Right lobe of liver (tissue), 6 donors: ENCODE measurements around the gene FBXO3. TPM values are rescaled to one million over a fixed set of nuclear protein-coding genes. Genes with fewer than 3 reads are reported as not detected.

Experiments
- ATAC-seq, 4 donors: fragments of 200-7000 bp; cut with Tn5 transposase; one replicate each; pipeline ENCODE4 v1.9.1; 2020; ENCODE audit warnings: mild to moderate bottlenecking in 4 of 4, moderate library complexity in 4 of 4
- DNase-seq, 3 donors: peaks; one replicate each; pipeline ENCODE4 v3.0.0-alpha.2; 2020
- H3K27ac ChIP-seq, 3 donors: fragments of 200-600 bp; one replicate each; pipeline ENCODE4 v1.8.0; 2022
- H3K27me3 ChIP-seq, 2 donors: fragments of 200-600 bp; one replicate each; pipeline ENCODE4 v1.8.0; 2022
- H3K36me3 ChIP-seq, 4 donors: fragments of 200-600 bp; sonication (generic) in 1 of 4; one replicate each; pipeline versions ENCODE4 v1.5.1 to v1.8.0; 2017 to 2022; ENCODE audit warnings: control low read depth in 1 of 4
- H3K4me1 ChIP-seq, 4 donors: fragments of 200-600 bp; sonication (generic) in 1 of 4; one replicate each; pipeline versions ENCODE4 v1.5.1 to v1.8.0; 2017 to 2022; ENCODE audit warnings: control low read depth in 1 of 4
- H3K4me3 ChIP-seq, 3 donors: fragments of 200-600 bp; one replicate each; pipeline ENCODE4 v1.8.0; 2022
- H3K9me3 ChIP-seq, 4 donors: fragments of 200-600 bp; sonication (generic) in 1 of 4; one replicate each; pipeline versions ENCODE4 v1.5.1 to v1.8.0; 2017 to 2022; ENCODE audit warnings: control low read depth in 1 of 4
- POLR2A ChIP-seq: fragments of 450-650 bp; IDR thresholded peaks from one replicate; pipeline ENCODE4 v1.6.1; 2017; ENCODE audit warnings: antibody characterized with exemption, mild to moderate bottlenecking
- WGBS: methylation state at CpG from one replicate; pipeline ENCODE4 v1.1.6; 2018; ENCODE audit warnings: low coverage, low lambda C conversion rate; ENCODE audit not compliant: insufficient coverage; ENCODE audit errors: missing lambda C conversion rate; 5-methylcytosine and 5-hydroxymethylcytosine counted together
- intact Hi-C, 2 donors: fragments of 100-400 bp; cut with DNase I; formaldehyde crosslinking; loops; one replicate each; pipeline versions ENCODE4 v1.11.2 to v1.14.1; 2022
- total RNA-seq, 6 experiments: library from RNA; depleted of rRNA in 2 of 6; stranded (reverse); fragments of >200 nt in 2 of 6; fragmentation: NEBNext Ultra II Directional in 3 of 6; extraction: Animal tissue kit (Norgen Biotek cat#: 25700) in 3 of 6; gene quantifications; one replicate each; pipeline versions ENCODE4 v1.1.0 to v1.2.4, GENCODE V29; 2016 to 2023
- TF ChIP-seq, protein P1 (sequence below), 4 donors: fragments of 200-600 bp in 3 of 4; fragments of 450-650 bp in 1 of 4; IDR thresholded peaks; one replicate each; pipeline versions ENCODE4 v1.5.1 to v1.8.0; 2016 to 2022; ENCODE audit warnings: antibody characterized with exemption in 4 of 4, mild to moderate bottlenecking in 2 of 4
- donor health status: DM: no; HTN: yes; CAD: no.
- donor health status: DM: no; HTN: no; CAD: no.
- donor health status: DM: no; HTN: no; CAD: no.
- donor health status: DM: no; HTN: yes; CAD: no.
- donor health status: DM: no; HTN: yes; CAD: no.

The FBXO3 gene
- total RNA-seq, 6 experiments from 2014 or later, result 18.3 to 28.7 (median 20.8) TPM

DNA sequence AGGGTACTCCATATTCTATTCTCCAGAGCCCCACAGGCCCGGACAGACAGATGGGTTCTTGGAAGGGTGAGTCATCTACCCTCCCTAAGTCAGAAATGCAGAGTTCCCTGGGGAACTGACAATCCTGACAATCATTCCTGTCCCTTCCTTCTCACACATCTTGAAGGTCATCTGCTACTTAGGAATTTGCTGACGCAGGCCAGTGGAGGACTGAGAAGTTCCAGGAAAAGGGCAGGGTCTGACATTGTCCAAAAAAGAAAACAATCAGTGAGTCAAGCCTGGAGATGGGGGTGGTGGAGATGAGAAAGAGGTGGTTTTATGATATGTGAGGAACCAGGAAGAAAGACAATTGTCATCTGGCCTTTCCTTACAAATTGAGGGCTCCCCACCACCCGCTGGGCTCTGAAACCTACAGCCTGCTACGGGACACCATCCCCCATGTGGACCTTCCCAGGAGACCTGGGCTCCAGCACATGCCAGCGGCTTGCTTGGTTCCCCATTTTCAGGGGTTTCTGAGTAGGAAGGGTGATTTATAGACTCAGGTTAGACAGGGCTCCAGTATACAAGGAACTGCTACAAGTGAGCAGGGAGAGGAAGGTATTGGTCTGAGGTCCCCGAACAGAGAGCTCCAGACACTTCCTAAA lies 51.0 kb downstream of the FBXO3 start:
- Histone ChIP-seq H3K27me3 (no peaks in the 10 kb centered on the region), H3K27ac (peak overlapping the region; percentile 47 to 71 (median 58)), H3K36me3 (peaks cover 0 to 19% (median 0%) of the 10 kb centered on the region in 4 donors), H3K4me1 (peaks cover 0 to 11% (median 0%) of the 10 kb centered on the region in 4 donors), H3K4me3 (no peak overlapping the region), H3K9me3 (no peaks in the 10 kb centered on the region)
- TF ChIP-seq, protein P1, sequence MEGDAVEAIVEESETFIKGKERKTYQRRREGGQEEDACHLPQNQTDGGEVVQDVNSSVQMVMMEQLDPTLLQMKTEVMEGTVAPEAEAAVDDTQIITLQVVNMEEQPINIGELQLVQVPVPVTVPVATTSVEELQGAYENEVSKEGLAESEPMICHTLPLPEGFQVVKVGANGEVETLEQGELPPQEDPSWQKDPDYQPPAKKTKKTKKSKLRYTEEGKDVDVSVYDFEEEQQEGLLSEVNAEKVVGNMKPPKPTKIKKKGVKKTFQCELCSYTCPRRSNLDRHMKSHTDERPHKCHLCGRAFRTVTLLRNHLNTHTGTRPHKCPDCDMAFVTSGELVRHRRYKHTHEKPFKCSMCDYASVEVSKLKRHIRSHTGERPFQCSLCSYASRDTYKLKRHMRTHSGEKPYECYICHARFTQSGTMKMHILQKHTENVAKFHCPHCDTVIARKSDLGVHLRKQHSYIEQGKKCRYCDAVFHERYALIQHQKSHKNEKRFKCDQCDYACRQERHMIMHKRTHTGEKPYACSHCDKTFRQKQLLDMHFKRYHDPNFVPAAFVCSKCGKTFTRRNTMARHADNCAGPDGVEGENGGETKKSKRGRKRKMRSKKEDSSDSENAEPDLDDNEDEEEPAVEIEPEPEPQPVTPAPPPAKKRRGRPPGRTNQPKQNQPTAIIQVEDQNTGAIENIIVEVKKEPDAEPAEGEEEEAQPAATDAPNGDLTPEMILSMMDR (IDR thresholded peaks at IDR 0.05), result no peak
- no peak for TF ChIP-seq POLR2A
- DNase-seq (no peak), ATAC-seq (peak; percentile 46 to 73 (median 54))
- intact Hi-C loops, result no loop called here
- 67% methylated on average over 4 of the region's 6 CpGs for WGBS

DNA sequence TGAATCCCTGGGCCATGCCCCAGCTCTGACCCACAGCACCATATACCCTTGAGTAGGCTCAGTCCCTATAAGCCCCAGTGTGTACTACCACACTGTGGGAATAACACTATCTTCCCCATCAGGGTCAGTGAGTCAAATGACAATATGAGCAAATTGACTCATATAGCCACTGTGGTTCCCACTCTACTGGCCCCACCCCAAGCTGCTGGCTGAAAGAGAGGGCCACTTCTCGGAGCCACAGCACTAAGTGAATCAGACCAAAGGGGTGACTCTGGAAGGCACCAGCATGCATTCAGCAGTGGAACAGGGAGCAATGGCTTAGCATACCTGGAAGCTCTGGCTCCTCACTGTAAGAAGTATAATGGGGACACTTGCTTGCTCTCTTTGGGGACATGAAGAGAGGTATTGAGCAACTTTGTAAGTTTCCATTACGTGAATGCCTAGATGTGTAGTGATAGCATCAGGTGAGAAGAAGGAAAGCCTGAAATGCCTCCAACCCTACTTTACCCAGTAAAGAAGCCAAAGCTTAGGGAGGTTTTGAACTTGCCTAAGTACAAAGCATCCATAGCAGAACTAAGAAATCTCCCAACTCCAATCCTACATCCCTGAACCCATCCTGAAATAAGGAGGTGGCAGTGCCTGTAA lies 51.6 kb downstream of the FBXO3 start:
- Histone ChIP-seq H3K4me1 (peaks cover 0 to 11% (median 0%) of the 10 kb centered on the region in 4 donors), H3K27ac (peak overlapping the region; percentile 28 to 58 (median 47)), H3K27me3 (no peaks in the 10 kb centered on the region), H3K36me3 (peaks cover 0 to 19% (median under 1%) of the 10 kb centered on the region in 4 donors), H3K4me3 (no peak overlapping the region), H3K9me3 (no peaks in the 10 kb centered on the region)
- TF ChIP-seq POLR2A, result no peak
- TF ChIP-seq, protein P1 (IDR thresholded peaks at IDR 0.05), result no peak
- DNase-seq, result no peak
- peak in 3 of 4 donors; percentile 33 to 40 (median 35) for ATAC-seq
- intact Hi-C loops, result no loop called here
- 78% methylated on average over 1 of the region's 2 CpGs for WGBS

DNA sequence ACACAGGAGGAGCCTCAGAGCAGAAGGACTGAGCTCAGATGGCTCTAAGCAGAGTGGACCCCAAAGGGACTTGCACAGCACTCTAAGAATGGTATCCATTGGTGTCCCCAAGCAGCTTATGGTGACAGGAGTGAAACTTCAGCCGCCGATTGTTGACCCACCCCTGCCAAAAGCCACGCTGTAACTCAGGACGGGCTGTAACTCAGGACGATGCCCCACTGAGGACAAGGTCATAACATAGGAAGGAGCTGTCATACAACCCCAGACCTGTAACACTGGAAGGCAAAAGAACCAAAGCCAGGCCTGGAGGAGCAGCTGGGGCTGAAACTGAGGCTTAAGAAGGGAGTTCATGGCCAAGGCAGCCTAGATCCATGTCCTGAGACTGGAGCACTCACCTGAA lies 52.3 kb downstream of the FBXO3 start:
- Histone ChIP-seq H3K27me3 (no peaks in the 10 kb centered on the region), H3K4me1 (peaks cover 0 to 11% (median 0%) of the 10 kb centered on the region in 4 donors), H3K36me3 (peaks cover 0 to 25% (median 2%) of the 10 kb centered on the region in 4 donors), H3K9me3 (no peaks in the 10 kb centered on the region), H3K27ac (peak overlapping the region in 2 of 3 donors; percentile 31 to 58), H3K4me3 (no peak overlapping the region)
- peak in 1 of 4 donors; percentile 4 for ATAC-seq
- TF ChIP-seq, protein P1 (IDR thresholded peaks at IDR 0.05), result no peak
- TF ChIP-seq POLR2A, result no peak
- WGBS, result 73% methylated on average over 3 of the region's 5 CpGs
- intact Hi-C loops, result no loop called here
- DNase-seq, result no peak

DNA sequence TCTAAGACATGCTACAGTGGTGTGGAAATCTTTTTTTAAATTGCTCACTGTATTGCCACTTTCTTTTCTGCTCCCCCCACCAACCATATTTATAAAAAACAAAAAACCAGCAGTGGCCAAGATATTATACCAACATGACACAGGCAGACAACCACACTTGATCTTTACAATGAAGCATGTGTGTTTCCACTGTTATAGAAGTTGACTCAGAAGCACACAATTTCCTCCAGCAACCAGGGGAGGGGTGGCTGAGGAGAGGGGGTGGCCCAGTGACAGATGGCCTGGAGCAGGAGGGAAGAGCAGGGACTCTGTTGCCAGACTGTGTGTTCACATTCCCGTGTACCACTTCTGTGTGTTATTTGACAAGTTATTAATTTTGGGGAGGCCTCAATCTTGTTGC lies 52.9 kb downstream of the FBXO3 start:
- peak in 3 of 4 donors; percentile 10 to 60 (median 46) for ATAC-seq
- DNase-seq, result no peak
- TF ChIP-seq POLR2A, result no peak
- TF ChIP-seq, protein P1 (IDR thresholded peaks at IDR 0.05), result no peak
- Histone ChIP-seq H3K9me3 (no peaks in the 10 kb centered on the region), H3K4me3 (no peak overlapping the region), H3K36me3 (peaks cover 0 to 31% (median 3%) of the 10 kb centered on the region in 4 donors), H3K4me1 (peaks cover 0 to 11% (median 0%) of the 10 kb centered on the region in 4 donors), H3K27ac (peak overlapping the region in 1 of 3 donors; percentile 23), H3K27me3 (no peaks in the 10 kb centered on the region)
- intact Hi-C loops, result no loop called here
- WGBS, result 55% methylated on average over 1 of the region's 1 CpG
